A673 (cell line): ENCODE measurements around the gene APOC4.

Source experiments
- EZH2 ChIP-seq: fragments of 200-600 bp; sonication (generic); IDR thresholded peaks from 2 replicates; pipeline ENCODE4 v1.6.1; 2017; ENCODE audit warnings: borderline replicate concordance, low read depth, mild to moderate bottlenecking, mixed read lengths, antibody characterized with exemption, low read length; ENCODE audit not compliant: poor library complexity, severe bottlenecking
- TF ChIP-seq, protein P1 (sequence below): fragments of 300-800, 200-600 bp; sonication (generic); conservative IDR thresholded peaks from 2 replicates; pipeline ENCODE4 v1.5.1; 2017; ENCODE audit warnings: low read depth, mild to moderate bottlenecking, antibody characterized with exemption, low read length, moderate library complexity, mixed read lengths

DNA sequence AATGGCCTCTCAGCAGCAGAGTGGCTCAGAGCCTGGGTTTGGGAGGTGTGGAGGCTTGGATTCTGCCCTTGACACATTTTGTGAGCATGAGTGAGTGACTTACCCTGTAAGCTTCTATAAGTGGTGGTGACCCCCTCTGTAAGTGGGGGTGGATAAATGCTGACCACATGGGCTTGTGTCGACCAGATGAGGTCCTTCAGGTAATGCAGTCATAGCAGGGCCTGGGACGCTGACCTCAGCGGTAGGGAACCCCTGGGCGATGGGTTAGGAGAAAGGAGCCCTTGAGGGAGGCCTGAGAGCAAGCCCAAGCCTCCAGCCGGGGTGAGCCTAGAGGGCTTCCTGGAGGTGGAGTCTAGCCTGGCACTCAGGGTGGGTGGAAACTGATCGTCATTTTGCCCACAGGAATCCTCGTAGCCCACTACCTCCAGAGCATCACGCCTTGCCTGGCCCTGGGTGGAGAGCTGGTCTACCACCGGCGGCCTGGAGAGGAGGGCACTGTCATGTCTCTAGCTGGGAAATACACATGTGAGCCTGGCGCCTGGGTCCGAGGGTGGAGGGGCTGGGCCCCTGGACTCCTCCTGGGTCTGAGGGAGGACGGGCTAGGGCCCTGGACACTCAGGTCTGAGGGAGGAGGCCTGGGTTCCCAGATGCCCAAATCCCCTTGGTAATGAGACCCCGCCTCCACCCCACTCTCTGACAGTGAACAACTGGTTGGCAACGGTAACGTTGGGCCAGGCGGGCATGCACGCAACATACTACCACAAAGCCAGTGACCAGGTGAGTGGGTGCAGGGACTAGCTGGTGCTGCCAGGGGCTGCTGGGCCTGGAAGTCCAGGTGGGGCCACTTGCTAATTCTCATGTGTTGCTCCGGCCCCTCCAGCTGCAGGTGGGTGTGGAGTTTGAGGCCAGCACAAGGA is 41.5 kb upstream of the APOC4 start:
- TF ChIP-seq, protein P1, sequence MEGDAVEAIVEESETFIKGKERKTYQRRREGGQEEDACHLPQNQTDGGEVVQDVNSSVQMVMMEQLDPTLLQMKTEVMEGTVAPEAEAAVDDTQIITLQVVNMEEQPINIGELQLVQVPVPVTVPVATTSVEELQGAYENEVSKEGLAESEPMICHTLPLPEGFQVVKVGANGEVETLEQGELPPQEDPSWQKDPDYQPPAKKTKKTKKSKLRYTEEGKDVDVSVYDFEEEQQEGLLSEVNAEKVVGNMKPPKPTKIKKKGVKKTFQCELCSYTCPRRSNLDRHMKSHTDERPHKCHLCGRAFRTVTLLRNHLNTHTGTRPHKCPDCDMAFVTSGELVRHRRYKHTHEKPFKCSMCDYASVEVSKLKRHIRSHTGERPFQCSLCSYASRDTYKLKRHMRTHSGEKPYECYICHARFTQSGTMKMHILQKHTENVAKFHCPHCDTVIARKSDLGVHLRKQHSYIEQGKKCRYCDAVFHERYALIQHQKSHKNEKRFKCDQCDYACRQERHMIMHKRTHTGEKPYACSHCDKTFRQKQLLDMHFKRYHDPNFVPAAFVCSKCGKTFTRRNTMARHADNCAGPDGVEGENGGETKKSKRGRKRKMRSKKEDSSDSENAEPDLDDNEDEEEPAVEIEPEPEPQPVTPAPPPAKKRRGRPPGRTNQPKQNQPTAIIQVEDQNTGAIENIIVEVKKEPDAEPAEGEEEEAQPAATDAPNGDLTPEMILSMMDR, result no peak
- no peak for TF ChIP-seq EZH2
